H9 (cell line): ENCODE measurements around the gene KCNS3. TPM values are rescaled to one million over a fixed set of nuclear protein-coding genes. Genes with fewer than 3 reads are reported as not detected.

Experiments
- DNase-seq: peaks from one replicate; pipeline ENCODE4 v3.0.0-alpha.2; 2017
- H2AFZ ChIP-seq: one replicate; pipeline ENCODE4 v1.6.1; 2013; ENCODE audit warnings: mild to moderate bottlenecking, low read length, control low read depth, moderate library complexity
- H2AK5ac ChIP-seq: 2 replicates; pipeline ENCODE4 v1.6.1; 2013; ENCODE audit warnings: low read length, control low read depth, mixed read lengths; ENCODE audit not compliant: insufficient read length
- H2BK120ac ChIP-seq: one replicate; pipeline ENCODE4 v1.6.1; 2013; ENCODE audit warnings: low read depth, mild to moderate bottlenecking, low read length, control low read depth, inconsistent platforms; ENCODE audit not compliant: poor library complexity, severe bottlenecking
- H2BK12ac ChIP-seq: 2 replicates; pipeline ENCODE4 v1.6.1; 2013; ENCODE audit warnings: low read length, control low read depth, mixed read lengths, low read depth; ENCODE audit not compliant: insufficient read length
- H2BK15ac ChIP-seq: 2 replicates; pipeline ENCODE4 v1.6.1; 2013; ENCODE audit warnings: low read depth, low read length, control low read depth
- H2BK20ac ChIP-seq: one replicate; pipeline ENCODE4 v1.6.1; 2013; ENCODE audit warnings: low read depth, mild to moderate bottlenecking, low read length, control low read depth, inconsistent platforms; ENCODE audit not compliant: poor library complexity, severe bottlenecking
- H2BK5ac ChIP-seq: 2 replicates; pipeline ENCODE4 v1.6.1; 2013; ENCODE audit warnings: low read length, control low read depth, mixed read lengths; ENCODE audit not compliant: insufficient read length
- H3K14ac ChIP-seq: 2 replicates; pipeline ENCODE4 v1.6.1; 2013; ENCODE audit warnings: low read length, control low read depth; ENCODE audit not compliant: insufficient read depth
- H3K18ac ChIP-seq: 2 replicates; pipeline ENCODE4 v1.6.1; 2013; ENCODE audit warnings: low read depth, mild to moderate bottlenecking, mixed read lengths, low read length, control low read depth; ENCODE audit not compliant: insufficient read length
- H3K23ac ChIP-seq: 2 replicates; pipeline ENCODE4 v1.6.1; 2013; ENCODE audit warnings: low read length, control low read depth, mixed read lengths, low read depth; ENCODE audit not compliant: insufficient read length
- H3K23me2 ChIP-seq: 2 replicates; pipeline ENCODE4 v1.6.1; 2013; ENCODE audit warnings: low read depth, mild to moderate bottlenecking, mixed read lengths, low read length, control low read depth; ENCODE audit not compliant: insufficient read length, poor library complexity, severe bottlenecking
- H3K27ac ChIP-seq: 2 replicates; pipeline ENCODE4 v1.5.1; 2013; ENCODE audit warnings: low read length, control low read depth, mixed read lengths, low read depth; ENCODE audit not compliant: insufficient read length
- H3K27me3 ChIP-seq: 2 replicates; pipeline ENCODE4 v1.6.1; 2013; ENCODE audit warnings: low read length, control low read depth, inconsistent platforms; ENCODE audit not compliant: insufficient read depth
- H3K4ac ChIP-seq: 2 replicates; pipeline ENCODE4 v1.6.1; 2013; ENCODE audit warnings: low read depth, mild to moderate bottlenecking, control low read depth, inconsistent platforms, low read length, moderate library complexity
- H3K4me1 ChIP-seq: 2 replicates; pipeline ENCODE4 v1.6.1; 2013; ENCODE audit warnings: low read length, control low read depth, inconsistent platforms; ENCODE audit not compliant: insufficient read depth
- H3K4me2 ChIP-seq: 2 replicates; pipeline ENCODE4 v1.6.1; 2013; ENCODE audit warnings: low read length, control low read depth, mixed read lengths; ENCODE audit not compliant: insufficient read length, insufficient read depth
- H3K56ac ChIP-seq: 2 replicates; pipeline ENCODE4 v1.6.1; 2013; ENCODE audit warnings: low read depth, mild to moderate bottlenecking, mixed read lengths, low read length, control low read depth; ENCODE audit not compliant: insufficient read length
- H3K79me1 ChIP-seq: 2 replicates; pipeline ENCODE4 v1.6.1; 2013; ENCODE audit warnings: low read depth, mild to moderate bottlenecking, moderate library complexity, low read length, control low read depth, inconsistent platforms; ENCODE audit not compliant: insufficient read depth, poor library complexity, severe bottlenecking
- H3K79me2 ChIP-seq: 2 replicates; pipeline ENCODE4 v1.6.1; 2013; ENCODE audit warnings: low read length, control low read depth, inconsistent platforms; ENCODE audit not compliant: insufficient read depth
- H3K9ac ChIP-seq: 2 replicates; pipeline ENCODE4 v1.6.1; 2013; ENCODE audit warnings: low read length, control low read depth, mixed read lengths; ENCODE audit not compliant: insufficient read length; ENCODE audit errors: extremely low read depth
- H3K9me3 ChIP-seq: one replicate; pipeline ENCODE4 v1.6.1; 2013; ENCODE audit warnings: low read depth, low read length, inconsistent platforms; ENCODE audit not compliant: control insufficient read depth
- H3T11ph ChIP-seq: one replicate; pipeline ENCODE4 v1.6.1; 2013; ENCODE audit warnings: mild to moderate bottlenecking, low read length, control low read depth, inconsistent platforms
- H4K20me1 ChIP-seq: one replicate; pipeline ENCODE4 v1.6.1; 2013; ENCODE audit not compliant: control insufficient read depth, insufficient read length, insufficient read depth
- H4K5ac ChIP-seq: 2 replicates; pipeline ENCODE4 v1.6.1; 2013; ENCODE audit warnings: low read depth, mild to moderate bottlenecking, mixed read lengths, low read length, control low read depth; ENCODE audit not compliant: insufficient read length
- H4K8ac ChIP-seq: replicated peaks from 2 replicates; pipeline ENCODE4 v1.6.1; 2013; ENCODE audit warnings: low read length, control low read depth, mixed read lengths, low read depth; ENCODE audit not compliant: insufficient read length
- H4K91ac ChIP-seq: 2 replicates; pipeline ENCODE4 v1.6.1; 2013; ENCODE audit warnings: low read depth, mild to moderate bottlenecking, moderate library complexity, mixed read lengths, low read length, control low read depth; ENCODE audit not compliant: insufficient read length
- H3K27ac Mint-ChIP-seq, 3 experiments: 2 replicates in 2 of 3; 3 replicates in 1 of 3; pipeline ENCODE4 v1.8.0; 2020 to 2021; ENCODE audit warnings: mixed read lengths in 3 of 3, mild to moderate bottlenecking in 1 of 3, moderate library complexity in 1 of 3
- H3K27me3 Mint-ChIP-seq: 2 replicates; pipeline ENCODE4 v1.8.0; 2021; ENCODE audit warnings: low read depth, mild to moderate bottlenecking, moderate library complexity, mixed read lengths
- H3K36me3 Mint-ChIP-seq, 3 experiments: 2 replicates in 2 of 3; 3 replicates in 1 of 3; pipeline ENCODE4 v1.8.0; 2020 to 2021; ENCODE audit warnings: low read depth in 3 of 3, mixed read lengths in 3 of 3; ENCODE audit not compliant: insufficient read depth in 1 of 3
- H3K4me1 Mint-ChIP-seq, 2 experiments: 2 replicates each; pipeline ENCODE4 v1.8.0; 2020; ENCODE audit warnings: mixed read lengths in 2 of 2
- H3K4me3 Mint-ChIP-seq, 2 experiments: 2 replicates in 1 of 2; 3 replicates in 1 of 2; pipeline ENCODE4 v1.8.0; 2020 to 2021; ENCODE audit warnings: mild to moderate bottlenecking in 2 of 2, mixed read lengths in 2 of 2, moderate library complexity in 1 of 2
- H3K9me3 Mint-ChIP-seq, 2 experiments: 2 replicates in 1 of 2; 3 replicates in 1 of 2; pipeline ENCODE4 v1.8.0; 2020; ENCODE audit warnings: mild to moderate bottlenecking in 2 of 2, mixed read lengths in 2 of 2, moderate library complexity in 1 of 2
- WGBS: extraction: QIAGEN DNeasy Blood & Tissue Kit; methylation state at CpG from one replicate; pipeline ENCODE4 v1.1.7; 2013; ENCODE audit warnings: missing lambda C conversion rate, low lambda C conversion rate, mixed read lengths; ENCODE audit not compliant: insufficient read length; ENCODE audit errors: extremely low coverage; 5-methylcytosine and 5-hydroxymethylcytosine counted together
- total RNA-seq: library from RNA; stranded (reverse); gene quantifications from 2 replicates; pipeline ENCODE4 v1.2.1, GENCODE V29; 2021
- TF ChIP-seq, protein P1 (sequence below): fragments of 200-600 bp; sonication (generic); conservative IDR thresholded peaks from 3 replicates; pipeline ENCODE4 v1.8.0; 2021; ENCODE audit warnings: antibody characterized with exemption, mild to moderate bottlenecking

KCNS3 gene
- total RNA-seq, 1 experiment from 2014 or later = 8.0 TPM

DNA sequence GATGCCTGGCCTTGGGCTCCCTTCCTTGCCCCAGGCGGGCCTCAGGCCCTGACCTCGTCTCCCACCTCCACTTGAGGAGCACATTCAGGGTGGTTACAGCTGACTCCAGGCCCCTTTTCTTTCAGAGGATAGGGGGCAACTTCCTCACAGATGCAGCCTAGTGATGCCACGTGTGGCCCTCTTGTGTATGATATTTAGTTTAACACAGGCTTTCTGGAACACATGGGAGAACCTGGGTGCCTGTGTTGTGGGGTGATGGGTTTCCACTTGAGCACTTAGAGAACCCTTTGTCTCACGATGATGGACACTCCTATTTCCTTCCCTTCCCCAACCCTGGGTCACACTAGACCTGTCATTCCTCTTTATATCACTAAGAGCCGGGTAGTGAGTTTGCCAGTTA, 6.8 kb upstream of the KCNS3 start:
- Histone ChIP-seq H3K23me2 (no peaks in the 10 kb centered on the region), H4K8ac (no peak overlapping the region), H3K4me1 (no peaks in the 10 kb centered on the region), H3K9ac (no peak overlapping the region), H4K5ac (no peak overlapping the region), H2AK5ac (no peak overlapping the region), H3K27me3 (peaks cover 2% of the 10 kb centered on the region; the same call in 1 of the 2 replicates), H2BK12ac (no peak overlapping the region), H3K27ac (no peak overlapping the region), H3K9me3 (no peaks in the 10 kb centered on the region), H3K56ac (no peak overlapping the region), H3K14ac (no peak overlapping the region), H3K4me2 (no peak overlapping the region), H3T11ph (no peak overlapping the region), H2AFZ (no peak overlapping the region), H2BK20ac (no peak overlapping the region), H3K18ac (no peak overlapping the region), H3K79me1 (no peaks in the 10 kb centered on the region), H4K91ac (no peak overlapping the region), H3K23ac (no peak overlapping the region), H3K4ac (no peak overlapping the region), H4K20me1 (no peaks in the 10 kb centered on the region), H2BK5ac (no peak overlapping the region), H2BK120ac (no peak overlapping the region), H3K79me2 (no peaks in the 10 kb centered on the region), H2BK15ac (no peak overlapping the region)
- H3K4me3 Mint-ChIP-seq = no peak overlapping the region
- no peaks in the 10 kb centered on the region; a peak in 1 of 7 replicates for H3K36me3 Mint-ChIP-seq
- TF ChIP-seq, protein P1, sequence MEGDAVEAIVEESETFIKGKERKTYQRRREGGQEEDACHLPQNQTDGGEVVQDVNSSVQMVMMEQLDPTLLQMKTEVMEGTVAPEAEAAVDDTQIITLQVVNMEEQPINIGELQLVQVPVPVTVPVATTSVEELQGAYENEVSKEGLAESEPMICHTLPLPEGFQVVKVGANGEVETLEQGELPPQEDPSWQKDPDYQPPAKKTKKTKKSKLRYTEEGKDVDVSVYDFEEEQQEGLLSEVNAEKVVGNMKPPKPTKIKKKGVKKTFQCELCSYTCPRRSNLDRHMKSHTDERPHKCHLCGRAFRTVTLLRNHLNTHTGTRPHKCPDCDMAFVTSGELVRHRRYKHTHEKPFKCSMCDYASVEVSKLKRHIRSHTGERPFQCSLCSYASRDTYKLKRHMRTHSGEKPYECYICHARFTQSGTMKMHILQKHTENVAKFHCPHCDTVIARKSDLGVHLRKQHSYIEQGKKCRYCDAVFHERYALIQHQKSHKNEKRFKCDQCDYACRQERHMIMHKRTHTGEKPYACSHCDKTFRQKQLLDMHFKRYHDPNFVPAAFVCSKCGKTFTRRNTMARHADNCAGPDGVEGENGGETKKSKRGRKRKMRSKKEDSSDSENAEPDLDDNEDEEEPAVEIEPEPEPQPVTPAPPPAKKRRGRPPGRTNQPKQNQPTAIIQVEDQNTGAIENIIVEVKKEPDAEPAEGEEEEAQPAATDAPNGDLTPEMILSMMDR = no peak
- DNase-seq = no peak
- 0 out of 4 replicates have a peak, but pooled peaks cover 0 to under 1% of the 10 kb centered on the region in 2 experiments for H3K4me1 Mint-ChIP-seq
- peaks cover 37% of the 10 kb centered on the region for H3K27me3 Mint-ChIP-seq
- no peak overlapping the region for H3K27ac Mint-ChIP-seq
- no CpG with 5 or more reads among the region's 5 CpGs for WGBS
- no peaks in the 10 kb centered on the region for H3K9me3 Mint-ChIP-seq
